ENCODE results near the gene PIP4K2A. TPM values are rescaled to one million over a fixed set of nuclear protein-coding genes. Genes with fewer than 3 reads are reported as not detected.

Gene PIP4K2A
- total and polyA plus RNA-seq, 2 of the 8 experiments (the other 6 are each of a cell fraction or from before 2014, with no cell fraction given) = 19.0 to 60.9 TPM

DNA sequence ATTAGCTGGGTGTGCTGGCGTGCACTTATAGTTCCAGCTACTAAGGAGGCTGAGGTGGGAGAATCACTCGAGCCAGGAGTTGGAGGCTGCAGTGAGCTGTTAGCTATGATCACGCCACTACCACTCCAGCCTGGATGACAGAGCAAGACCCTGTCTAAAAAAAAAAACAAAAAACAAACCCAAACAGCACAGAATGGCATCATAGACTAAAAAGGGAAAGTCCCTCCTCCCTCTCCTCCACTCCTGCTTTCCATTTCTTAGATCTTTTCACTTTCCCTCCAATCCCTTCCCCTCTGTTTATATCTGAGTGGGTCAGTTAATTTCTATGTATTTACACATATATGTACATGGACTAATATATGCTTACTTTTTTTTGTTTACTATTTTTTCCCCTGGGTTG, 10.4 kb upstream of the PIP4K2A start:
- H3K18ac ChIP-seq (ENCODE audit: extremely low read depth, low read length) = no peak overlapping the region
- WGBS, 2 experiments (ENCODE audit: extremely low coverage in 1 of 2, insufficient coverage in 1 of 2, insufficient read length in 1 of 2, insufficient replicate concordance in 2 of 2, low coverage in 1 of 2, low lambda C conversion rate in 2 of 2, missing lambda C conversion rate in 1 of 2) = 90% methylated on average over 3 of the region's 3 CpGs; no CpG with 5 or more reads in 1 of the 2 experiments
- H3K36me3 ChIP-seq (ENCODE audit: control insufficient read depth in 2 of 4, insufficient read depth in 4 of 4, low read length in 3 of 4) = no peaks in the 10 kb centered on the region
- H3K14ac ChIP-seq (ENCODE audit: insufficient read length) = no peak overlapping the region
- H3K4me2 ChIP-seq (ENCODE audit: insufficient read depth in 1 of 2, low read depth in 2 of 2, low read length in 2 of 2) = no peak overlapping the region
- H3K4me3 ChIP-seq (ENCODE audit: extremely low read depth in 1 of 4, insufficient read depth in 2 of 4, low read depth in 3 of 4, low read length in 4 of 4) = no peak overlapping the region
- H3K27me3 ChIP-seq (replicated peaks in 1 of 4; ENCODE audit: control insufficient read depth in 3 of 4, extremely low read depth in 1 of 4, insufficient read depth in 3 of 4, low read length in 3 of 4) = no peaks in the 10 kb centered on the region
- H2BK120ac ChIP-seq (replicated peaks; ENCODE audit: low read depth, low read length) = no peak overlapping the region
- H3K9me3 ChIP-seq (ENCODE audit: insufficient read depth in 2 of 2, low read depth in 1 of 2, low read length in 1 of 2) = no peaks in the 10 kb centered on the region
- no peaks in the 10 kb centered on the region for H3K23me2 ChIP-seq (ENCODE audit: low read depth, low read length)
- DNase-seq (ENCODE audit: low read depth in 1 of 2, low spot score in 2 of 2) = no peak
- FAIRE-seq = no peak
- no peak overlapping the region for H2AK5ac ChIP-seq (ENCODE audit: low read depth, low read length)
- no peak overlapping the region for H3K4ac ChIP-seq (replicated peaks; ENCODE audit: insufficient read length, low read depth, low read length)
- TF ChIP-seq, protein P1, sequence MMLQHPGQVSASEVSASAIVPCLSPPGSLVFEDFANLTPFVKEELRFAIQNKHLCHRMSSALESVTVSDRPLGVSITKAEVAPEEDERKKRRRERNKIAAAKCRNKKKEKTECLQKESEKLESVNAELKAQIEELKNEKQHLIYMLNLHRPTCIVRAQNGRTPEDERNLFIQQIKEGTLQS (IDR thresholded peaks at IDR 0.05; ENCODE audit: insufficient read depth, low read depth, low read length) = no peak
- TF ChIP-seq TAF7 (optimal IDR thresholded peaks at IDR 0.05; ENCODE audit: borderline replicate concordance, low read depth, low read length) (no peak), POU5F1 (IDR thresholded peaks at IDR 0.05; ENCODE audit: low read depth, low read length) (no peak), POLR2AphosphoS5 (IDR thresholded peaks at IDR 0.05; ENCODE audit: low read depth, low read length) (no peak), SAP30 (IDR thresholded peaks at IDR 0.05; ENCODE audit: insufficient read depth, insufficient replicate concordance, low read length) (no peak), RFX5 (IDR thresholded peaks at IDR 0.05; ENCODE audit: borderline replicate concordance, low read depth, low read length) (no peak), TBP (IDR thresholded peaks at IDR 0.05; ENCODE audit: low read depth, low read length) (no peak), EZH2 (IDR thresholded peaks at IDR 0.05; ENCODE audit: low read depth, low read length, severe bottlenecking) (no peak)
- TF ChIP-seq, protein P2, sequence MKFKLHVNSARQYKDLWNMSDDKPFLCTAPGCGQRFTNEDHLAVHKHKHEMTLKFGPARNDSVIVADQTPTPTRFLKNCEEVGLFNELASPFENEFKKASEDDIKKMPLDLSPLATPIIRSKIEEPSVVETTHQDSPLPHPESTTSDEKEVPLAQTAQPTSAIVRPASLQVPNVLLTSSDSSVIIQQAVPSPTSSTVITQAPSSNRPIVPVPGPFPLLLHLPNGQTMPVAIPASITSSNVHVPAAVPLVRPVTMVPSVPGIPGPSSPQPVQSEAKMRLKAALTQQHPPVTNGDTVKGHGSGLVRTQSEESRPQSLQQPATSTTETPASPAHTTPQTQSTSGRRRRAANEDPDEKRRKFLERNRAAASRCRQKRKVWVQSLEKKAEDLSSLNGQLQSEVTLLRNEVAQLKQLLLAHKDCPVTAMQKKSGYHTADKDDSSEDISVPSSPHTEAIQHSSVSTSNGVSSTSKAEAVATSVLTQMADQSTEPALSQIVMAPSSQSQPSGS (IDR thresholded peaks at IDR 0.05; ENCODE audit: low read length) = no peak
- H3K56ac ChIP-seq (replicated peaks; ENCODE audit: insufficient read length, low read depth, low read length) = no peak overlapping the region
- no peak overlapping the region for H2BK5ac ChIP-seq (ENCODE audit: low read depth, low read length)
- H3K27ac ChIP-seq (ENCODE audit: low read depth, low read length) = no peak overlapping the region
- ChIA-PET CTCF (ENCODE audit: partially characterized antibody) (interaction anchor here (0.6 kb wide), 1 partner anchor 219 kb away, joined by 4 read pairs; no protein-coding TSS in a partner anchor), POLR2A (ENCODE audit: partially characterized antibody) (interaction anchor here (0.9 kb wide), 1 partner anchor 9 kb away, joined by 3 read pairs; no protein-coding TSS in a partner anchor)
- H2AFZ ChIP-seq (ENCODE audit: low read length) = no peak overlapping the region
- no peak overlapping the region for H3K9ac ChIP-seq (replicated peaks in 1 of 4; ENCODE audit: extremely low read depth in 1 of 4, low read depth in 3 of 4, low read length in 3 of 4)
- H3K79me2 ChIP-seq (ENCODE audit: control insufficient read depth in 1 of 2, insufficient read depth in 2 of 2, low read length in 2 of 2) = no peaks in the 10 kb centered on the region
- no peak overlapping the region for H2BK15ac ChIP-seq (ENCODE audit: low read length)
- no peaks in the 10 kb centered on the region for H3K4me1 ChIP-seq (replicated peaks in 1 of 4; ENCODE audit: control insufficient read depth in 3 of 4, insufficient read depth in 4 of 4, low read length in 3 of 4)
- H2BK20ac ChIP-seq (ENCODE audit: low read length) = no peak overlapping the region
- no peaks in the 10 kb centered on the region for H4K20me1 ChIP-seq (replicated peaks in 1 of 2; ENCODE audit: control insufficient read depth in 1 of 2, insufficient read depth in 2 of 2, low read length in 2 of 2)
- H4K8ac ChIP-seq (ENCODE audit: extremely low read depth, insufficient read depth, low read length) = no peak overlapping the region
- H4K5ac ChIP-seq (ENCODE audit: insufficient read length, low read depth, low read length) = no peak overlapping the region
- no peak overlapping the region for H2BK12ac ChIP-seq (ENCODE audit: low read depth, low read length)
- no peaks in the 10 kb centered on the region for H3K79me1 ChIP-seq (ENCODE audit: low read depth, low read length)
- H3K23ac ChIP-seq (ENCODE audit: insufficient read length) = no peak overlapping the region
- no peak overlapping the region for H4K91ac ChIP-seq (replicated peaks; ENCODE audit: insufficient read length, low read length)

Data from H1 (cell line).